ENCODE results near the gene MSANTD4.
"Not testable (repeated sequence)": the region's sequence is repeated elsewhere in the genome, so short reads cannot be mapped to it uniquely, and the experiment has no call there.

The MSANTD4 gene

DNA sequence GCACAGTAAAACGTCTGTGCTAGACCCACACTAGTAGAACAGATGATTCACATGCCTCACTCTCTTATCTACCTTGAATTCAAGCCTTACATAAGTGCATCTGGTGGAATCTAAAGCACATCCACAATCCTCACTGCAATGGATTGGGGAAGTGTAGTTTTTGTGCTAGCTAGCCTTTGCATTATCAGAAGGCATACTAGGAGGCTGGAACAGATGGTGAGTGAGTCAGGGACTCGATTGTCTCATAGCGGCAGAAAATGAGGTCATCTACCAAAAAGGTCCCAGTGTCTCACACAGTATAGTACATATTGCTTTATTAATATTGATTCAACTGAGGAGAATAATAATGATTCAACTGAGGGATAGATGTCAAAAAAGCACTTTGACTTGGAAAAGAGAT is 9.3 kb downstream of the MSANTD4 start:
- DNase-seq (ENCODE audit: insufficient read length, low spot score): no peak
- TF ChIP-seq, protein P1, sequence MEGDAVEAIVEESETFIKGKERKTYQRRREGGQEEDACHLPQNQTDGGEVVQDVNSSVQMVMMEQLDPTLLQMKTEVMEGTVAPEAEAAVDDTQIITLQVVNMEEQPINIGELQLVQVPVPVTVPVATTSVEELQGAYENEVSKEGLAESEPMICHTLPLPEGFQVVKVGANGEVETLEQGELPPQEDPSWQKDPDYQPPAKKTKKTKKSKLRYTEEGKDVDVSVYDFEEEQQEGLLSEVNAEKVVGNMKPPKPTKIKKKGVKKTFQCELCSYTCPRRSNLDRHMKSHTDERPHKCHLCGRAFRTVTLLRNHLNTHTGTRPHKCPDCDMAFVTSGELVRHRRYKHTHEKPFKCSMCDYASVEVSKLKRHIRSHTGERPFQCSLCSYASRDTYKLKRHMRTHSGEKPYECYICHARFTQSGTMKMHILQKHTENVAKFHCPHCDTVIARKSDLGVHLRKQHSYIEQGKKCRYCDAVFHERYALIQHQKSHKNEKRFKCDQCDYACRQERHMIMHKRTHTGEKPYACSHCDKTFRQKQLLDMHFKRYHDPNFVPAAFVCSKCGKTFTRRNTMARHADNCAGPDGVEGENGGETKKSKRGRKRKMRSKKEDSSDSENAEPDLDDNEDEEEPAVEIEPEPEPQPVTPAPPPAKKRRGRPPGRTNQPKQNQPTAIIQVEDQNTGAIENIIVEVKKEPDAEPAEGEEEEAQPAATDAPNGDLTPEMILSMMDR (IDR thresholded peaks at IDR 0.05; ENCODE audit: insufficient read depth, missing control alignments): no peak
- no peak for FAIRE-seq

DNA sequence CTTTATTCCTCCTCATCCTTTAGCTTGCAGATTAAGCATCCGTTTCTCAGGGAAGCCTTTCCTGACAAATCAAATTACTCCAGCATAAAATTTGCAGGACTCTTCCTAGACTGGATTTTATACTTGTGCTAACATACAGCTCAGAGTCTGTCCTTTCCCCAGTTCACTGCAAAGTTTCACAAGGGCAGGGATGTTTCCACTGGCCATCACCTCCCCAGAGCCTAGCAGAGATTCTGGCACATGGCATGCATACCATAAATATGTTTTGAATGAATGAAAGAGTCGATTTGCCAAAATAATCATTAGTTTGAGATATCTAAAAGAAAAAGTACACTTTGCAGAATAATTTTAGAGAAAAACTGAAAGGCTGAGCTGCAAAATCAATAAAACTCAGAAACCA is 10.6 kb downstream of the MSANTD4 start:
- no peak for FAIRE-seq
- no peak for DNase-seq (ENCODE audit: insufficient read length, low spot score)
- TF ChIP-seq, protein P1 (IDR thresholded peaks at IDR 0.05; ENCODE audit: insufficient read depth, missing control alignments): no peak

DNA sequence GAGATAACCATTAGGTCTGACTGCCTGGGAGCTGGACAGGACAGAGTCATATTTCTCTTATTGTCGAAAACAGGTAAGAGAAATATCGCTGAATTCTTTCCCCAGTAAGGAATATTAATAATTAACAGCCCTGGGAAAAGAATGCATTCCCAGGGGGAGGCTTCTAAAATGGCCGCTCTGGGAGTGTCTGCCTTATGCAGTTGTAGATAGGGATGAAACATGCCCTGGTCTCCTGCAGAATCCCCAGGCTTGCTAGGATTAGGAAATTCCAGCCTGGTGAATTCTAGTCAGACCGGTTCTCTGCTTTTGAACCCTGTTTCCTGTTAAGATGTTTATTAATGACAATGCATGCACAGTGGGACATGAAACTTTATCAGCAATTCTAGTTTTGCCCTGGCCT is 18.9 kb downstream of the MSANTD4 start:
- FAIRE-seq; DNase-seq (ENCODE audit: insufficient read length, low spot score): not testable (repeated sequence)

DNA sequence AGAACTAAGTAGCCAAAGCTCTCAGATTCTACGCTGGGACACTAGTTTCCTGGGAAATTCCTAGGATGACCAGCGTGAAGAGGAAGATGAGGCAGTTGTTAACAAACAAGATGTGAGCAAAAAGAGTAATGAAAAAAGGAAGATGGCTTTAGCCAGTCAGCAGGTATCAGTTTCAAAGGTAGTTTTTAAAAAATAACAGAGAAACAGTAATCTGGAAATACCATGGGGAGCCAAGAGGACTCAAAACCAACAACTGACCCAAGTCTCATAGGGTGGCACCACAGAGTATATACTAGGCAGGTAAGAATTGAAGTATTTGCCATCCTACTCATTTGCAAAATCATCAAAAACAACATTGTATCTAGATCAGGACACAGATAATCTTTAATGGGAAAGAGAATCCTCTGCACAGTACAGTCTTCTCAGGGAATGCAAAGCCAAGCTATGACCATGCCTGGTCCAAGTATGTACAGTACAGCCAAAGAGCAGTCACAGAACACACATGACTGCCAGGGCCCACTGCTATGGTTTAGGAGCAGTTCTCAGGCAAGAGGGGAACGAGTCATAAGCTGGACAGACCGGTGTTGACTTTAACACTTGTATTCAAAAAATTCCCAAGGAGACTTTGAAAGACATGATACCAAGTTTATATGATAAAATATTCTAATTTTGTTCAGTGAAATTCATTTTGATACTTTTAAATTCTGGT is 20.6 kb downstream of the MSANTD4 start:
- no peak for DNase-seq (ENCODE audit: insufficient read length, low spot score)
- TF ChIP-seq, protein P1 (IDR thresholded peaks at IDR 0.05; ENCODE audit: insufficient read depth, missing control alignments): no peak
- no peak for FAIRE-seq

DNA sequence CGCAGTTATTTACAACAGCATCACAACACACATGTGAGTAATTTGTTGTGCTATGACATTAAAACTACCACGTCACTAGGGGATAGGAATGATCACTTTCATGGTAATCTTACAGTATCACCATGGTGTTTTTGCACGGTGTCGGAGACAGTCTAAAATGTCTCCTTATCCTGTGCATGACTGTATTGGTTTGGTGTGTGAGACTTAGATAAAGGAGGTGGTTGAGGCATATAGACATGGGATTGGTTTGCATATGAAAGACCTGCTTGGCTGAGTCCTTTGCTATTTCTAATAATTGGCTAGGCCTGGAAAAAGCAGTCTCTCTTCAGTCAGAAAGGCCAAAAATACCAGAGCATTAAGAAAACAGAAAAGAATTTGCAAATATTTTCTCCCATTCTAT is 30.2 kb downstream of the MSANTD4 start:
- no peak for DNase-seq (ENCODE audit: insufficient read length, low spot score)
- TF ChIP-seq, protein P1 (IDR thresholded peaks at IDR 0.05; ENCODE audit: insufficient read depth, missing control alignments): no peak
- no peak for FAIRE-seq

DNA sequence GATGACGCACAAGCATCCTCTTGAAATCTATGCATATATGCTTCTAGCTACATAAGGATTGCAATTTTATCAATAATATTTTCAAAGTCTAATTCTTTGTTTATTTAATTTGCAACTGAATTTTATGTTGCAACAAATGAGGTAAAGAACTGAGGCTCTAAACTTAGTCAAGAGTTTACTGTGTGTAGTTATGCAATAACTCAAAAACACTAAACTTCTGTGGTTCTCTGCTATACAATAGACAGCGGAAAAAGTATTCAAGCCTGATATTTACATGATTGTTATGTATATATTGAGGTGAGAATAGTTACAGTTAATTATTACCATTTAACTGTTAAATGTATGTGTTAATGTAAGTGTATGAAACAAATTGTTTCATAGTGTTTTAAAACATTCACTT is 32.9 kb downstream of the MSANTD4 start:
- TF ChIP-seq, protein P1 (IDR thresholded peaks at IDR 0.05; ENCODE audit: insufficient read depth, missing control alignments): no peak
- FAIRE-seq (no peak), DNase-seq (ENCODE audit: insufficient read length, low spot score) (no peak)

DNA sequence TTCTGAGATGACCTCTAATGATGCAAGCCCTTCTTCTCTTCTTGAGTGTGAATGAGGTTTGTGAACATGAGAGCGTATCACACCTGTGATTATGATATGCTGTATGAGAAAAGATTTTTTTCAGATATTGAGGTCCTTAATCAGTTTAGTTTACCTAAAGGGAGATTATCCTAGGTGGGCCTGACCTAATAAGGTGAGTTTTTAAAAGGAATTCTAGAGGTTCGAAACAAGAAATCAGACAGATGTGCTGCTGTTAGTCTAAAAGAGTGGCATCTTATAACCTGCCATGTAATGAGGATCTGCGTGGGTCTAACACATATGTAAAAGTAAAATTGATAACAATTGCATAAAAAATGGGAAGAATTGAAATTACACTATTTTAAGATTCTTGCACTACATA is 33.8 kb downstream of the MSANTD4 start:
- DNase-seq (ENCODE audit: insufficient read length, low spot score): no peak
- TF ChIP-seq, protein P1 (IDR thresholded peaks at IDR 0.05; ENCODE audit: insufficient read depth, missing control alignments): no peak
- FAIRE-seq: no peak

DNA sequence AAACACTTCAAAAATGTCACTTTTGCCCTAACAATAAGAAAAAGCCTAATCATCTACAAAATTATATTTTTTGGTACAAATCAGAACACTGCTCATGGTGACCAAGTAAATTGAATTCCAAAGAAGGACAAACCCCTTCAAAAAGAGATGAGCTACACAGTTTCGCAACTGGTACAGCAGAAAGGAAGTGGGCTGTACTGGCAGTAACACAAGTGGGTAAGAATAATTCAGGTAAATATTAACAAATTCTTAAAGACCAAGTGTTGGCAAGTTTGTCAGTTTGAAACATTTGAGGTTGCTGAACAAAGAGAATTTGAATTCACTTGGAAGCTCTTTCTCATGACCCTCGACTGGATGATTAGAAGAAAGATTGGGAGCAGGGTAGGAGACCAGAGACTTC is 35.5 kb downstream of the MSANTD4 start:
- no peak for DNase-seq (ENCODE audit: insufficient read length, low spot score)
- TF ChIP-seq, protein P1 (IDR thresholded peaks at IDR 0.05; ENCODE audit: insufficient read depth, missing control alignments): no peak
- no peak for FAIRE-seq
